Uterus (tissue), 4 donors: ENCODE measurements around the gene CALY. TPM values are rescaled to one million over a fixed set of nuclear protein-coding genes. Genes with fewer than 3 reads are reported as not detected.

Experiments
- DNase-seq, 2 donors: peaks; one replicate each; pipeline ENCODE4 v3.0.0-alpha.2; 2019 to 2020
- H3K27ac ChIP-seq, 2 donors: fragments of 200-600 bp; sonication (generic); 1 replicate in 1 of 2; 2 replicates in 1 of 2; pipeline ENCODE4 v1.5.1; 2016 to 2018
- H3K27me3 ChIP-seq, 2 donors: fragments of 200-600 bp; sonication (generic); one replicate each; pipeline ENCODE4 v1.5.1; 2018 to 2019; ENCODE audit warnings: control low read depth in 1 of 2
- H3K36me3 ChIP-seq, 2 donors: fragments of 200-600 bp; sonication (generic); one replicate each; pipeline ENCODE4 v1.5.1; 2019; ENCODE audit warnings: control low read depth in 1 of 2
- H3K4me1 ChIP-seq, 2 donors: fragments of 200-600 bp; sonication (generic); one replicate each; pipeline ENCODE4 v1.5.1; 2018 to 2019; ENCODE audit warnings: control low read depth in 1 of 2
- H3K4me3 ChIP-seq, 2 donors: fragments of 200-600 bp; sonication (generic); 1 replicate in 1 of 2; 2 replicates in 1 of 2; pipeline ENCODE4 v1.5.1; 2018 to 2019; ENCODE audit warnings: mild to moderate bottlenecking in 1 of 2
- H3K9me3 ChIP-seq, 2 donors: fragments of 200-600 bp; sonication (generic); one replicate each; pipeline ENCODE4 v1.5.1; 2019; ENCODE audit warnings: control low read depth in 1 of 2
- CTCF ChIP-seq, 4 experiments: fragments of 200-600 bp in 2 of 4; fragments of 450-650 bp in 2 of 4; sonication (generic) in 2 of 4; IDR thresholded peaks; one replicate each; pipeline ENCODE4 v1.5.1; 2016 to 2019; ENCODE audit warnings: antibody characterized with exemption in 4 of 4, mild to moderate bottlenecking in 2 of 4, moderate library complexity in 1 of 4
- POLR2A ChIP-seq, 2 donors: fragments of 450-650 bp; IDR thresholded peaks; one replicate each; pipeline ENCODE4 v1.6.1; 2016; ENCODE audit warnings: antibody characterized with exemption in 2 of 2, mild to moderate bottlenecking in 1 of 2, moderate library complexity in 1 of 2
- intact Hi-C: fragments of 100-400 bp; cut with DNase I; formaldehyde crosslinking; loops from one replicate; pipeline ENCODE4 v1.15.1; 2023; ENCODE audit warnings: low total_unique reads
- total RNA-seq, 4 donors: library from RNA; depleted of rRNA in 3 of 4; stranded (reverse); fragments of >200 nt in 3 of 4; gene quantifications; one replicate each; pipeline versions ENCODE4 v1.1.0 to v1.2.4, GENCODE V29; 2014 to 2023
- donor health status: DM: yes; HTN: yes; CAD: no.

The CALY gene
- total RNA-seq = under 1 TPM in 1 of 4 donors, not detected in 3; 0.69 TPM

GRCh38 chr10:133336577-133337369 lies at the start of gene CALY:
CALY (minus strand) TSS chr10:133336896; CDS start chr10:133328989, 7,907 bp downstream.
- TF ChIP-seq CTCF (IDR thresholded peaks at IDR 0.05) (no peak), POLR2A (IDR thresholded peaks at IDR 0.05) (no peak)
- H3K4me1 ChIP-seq = peaks cover 0 to 21% of the 10 kb centered on the region in 2 donors
- H3K27ac ChIP-seq = no peak within 1 kb of the TSS
- no peaks in the 10 kb centered on the region for H3K9me3 ChIP-seq
- H3K36me3 ChIP-seq = no peaks in the 10 kb centered on the region
- intact Hi-C loops = no loop called here
- DNase-seq = no peak
- peaks cover 42 to 45% of the 10 kb centered on the region in 2 donors for H3K27me3 ChIP-seq
- H3K4me3 ChIP-seq = peak within 1 kb of the TSS; percentile 15 to 22

- Histone ChIP-seq H3K27me3 (no peaks in the 10 kb centered on the region), H3K36me3 (no peaks in the 10 kb centered on the region), H3K4me3 (no peak overlapping the region), H3K9me3 (no peaks in the 10 kb centered on the region), H3K27ac (no peak overlapping the region), H3K4me1 (no peaks in the 10 kb centered on the region)
- TF ChIP-seq CTCF (IDR thresholded peaks at IDR 0.05) (no peak), POLR2A (IDR thresholded peaks at IDR 0.05) (no peak)
- intact Hi-C loops = no loop called here
- DNase-seq = no peak
These were observed 48.5 kb upstream of the CALY start for GRCh38 chr10:133385214-133385613.

DNA sequence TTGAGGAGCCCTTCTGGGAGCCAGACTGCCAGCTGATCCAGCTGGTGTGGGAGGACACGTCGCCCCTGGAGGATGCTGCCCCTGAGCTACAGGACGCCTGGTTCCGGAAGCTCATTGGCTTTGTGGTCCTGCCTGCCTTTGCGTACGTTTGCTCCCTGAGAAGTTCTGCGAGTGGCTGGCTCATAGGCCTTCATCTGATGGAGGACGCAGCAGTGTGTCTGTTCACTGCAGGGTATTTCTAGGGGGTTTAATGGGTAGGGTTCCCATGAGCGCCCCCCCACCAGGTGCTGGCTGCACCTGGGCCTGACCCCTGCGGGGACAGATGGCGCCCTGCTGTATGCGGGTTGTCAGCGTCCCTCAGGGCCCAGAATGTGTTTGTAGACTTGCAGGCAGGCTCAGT lies 47.4 kb upstream of the CALY start:
- Histone ChIP-seq H3K27me3 (no peaks in the 10 kb centered on the region), H3K9me3 (no peaks in the 10 kb centered on the region), H3K4me3 (no peak overlapping the region), H3K36me3 (no peaks in the 10 kb centered on the region), H3K4me1 (no peaks in the 10 kb centered on the region), H3K27ac (no peak overlapping the region)
- TF ChIP-seq CTCF (IDR thresholded peaks at IDR 0.05) (no peak), POLR2A (IDR thresholded peaks at IDR 0.05) (no peak)
- intact Hi-C loops = no loop called here
- DNase-seq = no peak

GRCh38 chr10:133383551-133383950 lies 46.9 kb upstream of the CALY start:
- intact Hi-C loops = no loop called here
- Histone ChIP-seq H3K4me3 (no peak overlapping the region), H3K4me1 (no peaks in the 10 kb centered on the region), H3K27ac (no peak overlapping the region), H3K36me3 (no peaks in the 10 kb centered on the region), H3K27me3 (no peaks in the 10 kb centered on the region), H3K9me3 (no peaks in the 10 kb centered on the region)
- TF ChIP-seq POLR2A (IDR thresholded peaks at IDR 0.05) (no peak), CTCF (IDR thresholded peaks at IDR 0.05) (no peak)
- DNase-seq = no peak

- Histone ChIP-seq H3K9me3 (no peaks in the 10 kb centered on the region), H3K4me3 (no peak overlapping the region), H3K36me3 (no peaks in the 10 kb centered on the region), H3K4me1 (peaks cover 0 to 4% of the 10 kb centered on the region in 2 donors), H3K27me3 (no peaks in the 10 kb centered on the region), H3K27ac (no peak overlapping the region)
- DNase-seq = no peak
- intact Hi-C loops = no loop called here
- no peak for TF ChIP-seq CTCF (IDR thresholded peaks at IDR 0.05)
- no peak for TF ChIP-seq POLR2A (IDR thresholded peaks at IDR 0.05)
These were observed 44.3 kb upstream of the CALY start for GRCh38 chr10:133381036-133381435.
